ENCODE results near the gene FHOD3. TPM values are rescaled to one million over a fixed set of nuclear protein-coding genes. Genes with fewer than 3 reads are reported as not detected.
A peak's percentile ranks its signal among the peaks of the same experiment; 100 is the strongest.

Gene FHOD3
- total and polyA plus RNA-seq, 2 of the 4 experiments (the other 2 are of a cell fraction): 14.6 to 16.0 TPM

GRCh38 chr18:36572135-36572856 is 274.8 kb downstream of the FHOD3 start:
- no TSS peak for BruUV-seq (replicated peaks)
- dilution Hi-C loops (cut with HindIII; ENCODE audit: low sequenced_read_pairs, unreplicated experiment) (no loop called here), in situ Hi-C loops (cut with MboI; ENCODE audit: low sequenced_read_pairs) (no loop called here), intact Hi-C loops (cut with micrococcal nuclease) (loop anchor here (1.0 to 10.0 kb wide), 3 partner anchors 185 to 477 kb away; no protein-coding TSS in a partner anchor)
- Histone ChIP-seq H4K91ac (ENCODE audit: insufficient read depth, low read depth, low read length) (peak overlapping the region; percentile 66), H2BK15ac (ENCODE audit: low read depth, low read length) (peak overlapping the region; percentile 36; the same call in 2 of the 3 replicates), H4K8ac (ENCODE audit: low read depth in 2 of 2, low read length in 2 of 2) (peak overlapping the region in 1 of 2 experiments; percentile 25; a peak in 1 of 4 replicates), H3K4ac (ENCODE audit: low read depth, low read length) (peak overlapping the region; percentile 58; the same call in 1 of the 2 replicates), H3K9me1 (ENCODE audit: insufficient read depth, low read length) (no peaks in the 10 kb centered on the region), H3K27ac (ENCODE audit: insufficient read depth, low read length) (no peak overlapping the region), H2AK9ac (replicated peaks; ENCODE audit: low read depth, low read length, poor library complexity) (no peak overlapping the region), H2BK120ac (ENCODE audit: low read depth, low read length) (no peak overlapping the region), H4K20me1 (ENCODE audit: insufficient read depth, low read length) (no peaks in the 10 kb centered on the region), H2BK5ac (ENCODE audit: low read depth, low read length, poor library complexity, severe bottlenecking) (no peak overlapping the region), H3K79me1 (ENCODE audit: low read depth in 1 of 2, low read length in 2 of 2) (no peaks in the 10 kb centered on the region), H3K4me1 (ENCODE audit: control insufficient read depth, insufficient read depth, low read length) (peaks cover 2% of the 10 kb centered on the region; the same call in 1 of the 2 replicates), H3K56ac (ENCODE audit: extremely low read depth, insufficient read depth, low read length) (no peak overlapping the region), H3K9ac (ENCODE audit: low read depth, low read length) (no peak overlapping the region), H3K27me3 (ENCODE audit: control insufficient read depth, insufficient read depth, low read length) (no peaks in the 10 kb centered on the region), H3K4me3 (ENCODE audit: insufficient read depth, low read depth, low read length) (no peak overlapping the region), H4K5ac (ENCODE audit: low read depth, low read length) (no peak overlapping the region), H3K18ac (ENCODE audit: low read depth, low read length) (no peak overlapping the region; the same call in 1 of the 2 replicates), H3K4me2 (ENCODE audit: low read depth, low read length) (no peak overlapping the region), H2AFZ (replicated peaks; ENCODE audit: low read length, poor library complexity) (no peak overlapping the region), H2BK20ac (ENCODE audit: low read depth, low read length) (no peak overlapping the region; the same call in 1 of the 2 replicates), H3K23ac (ENCODE audit: low read depth, low read length) (no peak overlapping the region), H2AK5ac (ENCODE audit: low read depth, low read length) (peak overlapping the region; percentile 43; the same call in 1 of the 2 replicates), H3K9me3 (ENCODE audit: control insufficient read depth, insufficient read depth, low read length) (no peaks in the 10 kb centered on the region), H3K36me3 (ENCODE audit: control insufficient read depth, insufficient read depth, low read length) (no peaks in the 10 kb centered on the region), H3K14ac (replicated peaks; ENCODE audit: low read depth, low read length) (no peak overlapping the region; the same call in 1 of the 2 replicates)
- ATAC-seq (ENCODE audit: low read depth): peak; percentile 73
- CTCF ChIA-PET: interaction anchor here (0.7 kb wide), 1 partner anchor 238 kb away, joined by 3 read pairs; no protein-coding TSS in a partner anchor
- DNase-seq: peak; percentile 49
- TF ChIP-seq RAD21 (IDR thresholded peaks at IDR 0.05; ENCODE audit: low read length) (peak; percentile 58), SMC3 (IDR thresholded peaks at IDR 0.05; ENCODE audit: low read depth, low read length) (peak; percentile 47), RFX5 (IDR thresholded peaks at IDR 0.05; ENCODE audit: low read depth, low read length) (no peak), CTCF (conservative IDR thresholded peaks at IDR 0.05; ENCODE audit: low read depth, low read length) (peak; percentile 53)
- no CpG with 5 or more reads among the region's 10 CpGs for WGBS, 2 experiments (ENCODE audit: extremely low coverage in 2 of 2, insufficient read length in 1 of 2)
- POLR2A ChIA-PET (ENCODE audit: unreplicated experiment): no interaction called here

All from IMR-90 (cell line).